HG02840 (cell line): ENCODE results near the gene C18orf32.
"Not testable (repeated sequence)": the region's sequence is repeated elsewhere in the genome, so short reads cannot be mapped to it uniquely, and the experiment has no call there.

Experiments used
- ATAC-seq: cut with Tn5 transposase; IDR thresholded peaks from one replicate; pipeline ENCODE4 v1.9.1; 2021; ENCODE audit warnings: mild to moderate bottlenecking, moderate library complexity, moderate number of reproducible peaks; ENCODE audit not compliant: unreplicated experiment, low FRiP score

Gene C18orf32

DNA sequence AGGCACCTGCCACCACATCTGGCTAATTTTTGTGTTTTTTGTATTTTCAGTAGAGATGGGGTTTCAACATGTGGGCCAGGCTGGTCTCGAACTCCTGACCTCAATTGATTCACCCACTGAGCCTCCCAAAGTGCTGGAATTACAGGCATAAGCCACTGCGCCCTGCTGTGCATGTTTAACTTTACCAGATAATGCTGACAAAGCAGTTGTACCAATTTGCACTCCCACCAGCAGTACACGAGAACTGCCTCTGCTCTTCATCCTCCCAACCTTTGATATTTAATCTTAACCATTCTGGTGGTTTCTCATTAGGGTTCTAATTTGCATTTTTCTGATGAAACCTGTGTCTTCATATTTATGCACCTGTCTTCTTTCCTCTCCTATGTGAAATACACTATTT, 14.6 kb downstream of the C18orf32 start:
- ATAC-seq = no peak

DNA sequence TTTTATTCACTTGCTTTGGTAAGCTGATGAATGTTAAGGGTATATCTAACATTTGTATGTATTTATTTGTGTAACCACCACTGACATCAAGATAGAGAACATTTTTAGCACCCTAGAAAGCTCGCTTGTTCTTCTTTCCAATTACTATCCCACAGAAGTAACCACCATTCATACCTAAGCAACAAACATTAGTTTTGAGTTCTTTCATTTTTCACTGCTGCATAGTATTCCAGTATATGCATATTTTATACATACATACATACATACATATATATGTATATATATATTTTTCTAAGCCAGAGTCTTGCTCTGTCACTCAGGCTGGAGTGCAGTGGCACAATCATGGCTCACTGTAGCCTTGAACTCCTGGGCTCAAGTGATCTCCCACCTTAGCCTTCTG, 15.5 kb downstream of the C18orf32 start:
- ATAC-seq = no peak

DNA sequence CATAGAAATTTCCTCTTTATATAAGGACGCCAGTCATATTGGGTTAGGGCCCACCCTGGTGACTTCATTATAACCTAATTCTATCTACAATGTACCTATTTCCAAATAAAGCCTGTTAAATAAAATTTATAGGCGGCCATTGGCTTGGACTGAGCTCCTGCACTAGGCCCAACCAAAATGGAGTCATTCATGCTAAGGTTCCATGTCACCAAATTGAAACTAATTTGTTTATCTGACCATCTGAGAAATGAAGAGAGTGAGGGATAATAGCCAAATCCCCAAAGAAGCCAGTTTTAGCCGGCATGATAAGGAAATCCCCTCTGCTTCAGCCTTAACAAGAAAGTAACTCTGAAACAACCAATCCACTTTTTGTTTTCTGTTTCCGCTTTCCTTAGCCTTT, 19.4 kb downstream of the C18orf32 start:
- no peak for ATAC-seq

DNA sequence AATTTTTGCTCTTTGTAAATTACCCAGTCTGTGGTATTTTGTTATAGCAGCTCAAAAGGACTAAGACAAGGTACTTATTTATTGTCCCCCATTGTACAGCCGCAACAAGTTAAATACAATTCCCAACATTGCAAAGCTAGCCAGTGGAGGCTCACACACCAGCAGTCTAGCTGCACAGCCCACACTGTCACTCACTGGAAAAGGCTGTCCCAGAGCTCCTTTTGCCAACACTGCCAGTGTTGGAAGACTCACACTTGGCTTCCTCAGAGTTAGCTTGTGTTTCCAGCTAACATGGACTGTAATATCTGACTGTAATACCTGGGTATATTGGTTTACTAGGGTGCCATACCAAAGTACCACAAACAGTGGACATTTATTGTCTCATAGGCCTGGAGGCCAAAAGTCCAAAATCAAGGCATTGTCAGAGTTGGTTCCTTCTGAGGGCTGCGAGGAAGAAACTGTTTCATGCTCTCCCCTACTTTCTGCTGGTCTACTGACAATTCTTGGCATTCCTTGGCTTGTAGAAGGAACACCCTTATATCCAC, 19.9 kb downstream of the C18orf32 start:
- no peak for ATAC-seq

DNA sequence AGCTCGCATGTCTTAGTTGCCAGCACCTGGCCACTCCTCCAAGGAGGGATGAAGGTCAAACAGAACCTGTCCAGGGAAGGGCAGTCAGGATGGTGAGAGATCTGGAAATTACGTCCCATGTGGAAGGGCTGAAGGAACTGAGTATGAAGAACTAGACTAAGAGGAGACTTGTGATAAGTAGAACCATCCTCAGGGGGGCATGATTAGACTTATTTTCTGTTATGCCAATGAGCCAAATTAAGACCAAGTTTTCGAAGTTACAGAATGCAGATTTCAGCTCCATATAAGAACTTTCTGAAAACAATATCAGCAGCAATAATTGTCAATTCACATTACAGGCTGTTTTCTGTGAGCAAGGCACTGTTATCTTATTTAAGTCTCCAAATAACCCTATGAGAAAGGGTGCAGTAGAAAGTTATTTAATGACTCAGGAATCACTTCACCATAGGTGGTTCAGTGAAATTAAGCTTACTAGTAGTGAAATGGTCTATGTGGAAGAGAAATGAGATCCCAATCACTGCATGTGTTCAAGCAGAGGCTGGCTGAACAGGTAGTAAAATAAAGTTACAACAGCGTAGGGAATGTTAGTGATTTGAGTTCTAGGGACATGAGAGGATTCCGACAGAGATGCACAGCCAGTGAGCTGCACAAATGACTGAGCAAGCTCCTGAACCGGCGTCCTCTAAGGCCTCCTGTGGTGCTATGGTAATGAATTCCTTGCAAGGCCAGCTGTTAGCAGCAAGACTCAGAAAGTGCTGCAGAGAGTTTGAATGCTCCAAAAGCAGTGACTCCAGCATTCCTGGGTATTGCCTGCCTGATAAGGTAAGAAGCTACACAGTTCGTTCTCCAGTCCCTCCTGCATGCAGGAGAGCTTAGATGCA, 22.1 kb downstream of the C18orf32 start:
- no peak for ATAC-seq

DNA sequence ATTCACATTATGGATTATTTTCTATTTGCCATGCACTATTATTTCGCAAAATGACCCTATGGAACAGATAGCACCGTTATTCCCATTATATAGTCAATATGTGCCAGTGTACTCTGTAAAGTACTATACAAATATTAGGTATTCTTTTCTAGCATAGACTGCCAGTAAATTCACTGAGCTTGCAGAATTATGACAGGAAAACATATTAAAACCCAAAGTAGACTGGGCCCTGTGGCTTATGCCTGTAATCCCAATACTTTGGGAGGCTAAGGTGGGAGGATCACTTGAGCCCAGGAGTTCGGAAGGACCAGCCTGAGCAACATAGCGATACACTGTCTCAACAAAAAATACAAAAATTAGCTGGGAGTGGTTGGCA, 25.4 kb downstream of the C18orf32 start:
- ATAC-seq = no peak

DNA sequence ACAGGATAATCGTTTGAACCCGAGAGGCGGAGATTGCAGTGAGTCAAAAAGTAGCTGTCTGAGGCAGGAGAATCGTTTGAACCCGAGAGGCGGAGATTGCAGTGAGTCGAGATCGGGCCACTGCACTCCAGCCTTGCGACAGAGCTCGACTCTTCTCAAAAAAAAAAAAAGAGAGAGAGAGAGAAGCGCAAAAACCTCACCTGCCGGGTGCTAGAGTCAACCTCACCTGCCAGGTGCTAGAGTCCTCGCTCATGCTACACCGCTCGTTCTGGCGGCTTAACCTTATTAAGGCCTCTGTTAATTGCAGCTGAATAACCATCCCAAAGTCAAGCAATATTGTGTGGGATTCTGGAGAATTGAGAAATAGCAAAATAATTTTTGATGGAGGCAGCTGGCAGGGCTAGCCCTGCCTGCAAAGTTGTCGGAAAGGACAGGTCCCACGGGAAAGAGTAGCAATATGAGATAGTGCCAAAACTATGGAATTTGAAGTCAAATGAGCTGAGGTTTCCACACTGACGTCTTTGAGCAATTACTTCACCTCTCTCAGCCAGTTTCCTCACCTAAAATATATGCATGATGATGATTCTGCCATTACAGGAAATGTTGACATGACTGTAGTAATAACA, 25.9 kb downstream of the C18orf32 start:
- no peak for ATAC-seq

DNA sequence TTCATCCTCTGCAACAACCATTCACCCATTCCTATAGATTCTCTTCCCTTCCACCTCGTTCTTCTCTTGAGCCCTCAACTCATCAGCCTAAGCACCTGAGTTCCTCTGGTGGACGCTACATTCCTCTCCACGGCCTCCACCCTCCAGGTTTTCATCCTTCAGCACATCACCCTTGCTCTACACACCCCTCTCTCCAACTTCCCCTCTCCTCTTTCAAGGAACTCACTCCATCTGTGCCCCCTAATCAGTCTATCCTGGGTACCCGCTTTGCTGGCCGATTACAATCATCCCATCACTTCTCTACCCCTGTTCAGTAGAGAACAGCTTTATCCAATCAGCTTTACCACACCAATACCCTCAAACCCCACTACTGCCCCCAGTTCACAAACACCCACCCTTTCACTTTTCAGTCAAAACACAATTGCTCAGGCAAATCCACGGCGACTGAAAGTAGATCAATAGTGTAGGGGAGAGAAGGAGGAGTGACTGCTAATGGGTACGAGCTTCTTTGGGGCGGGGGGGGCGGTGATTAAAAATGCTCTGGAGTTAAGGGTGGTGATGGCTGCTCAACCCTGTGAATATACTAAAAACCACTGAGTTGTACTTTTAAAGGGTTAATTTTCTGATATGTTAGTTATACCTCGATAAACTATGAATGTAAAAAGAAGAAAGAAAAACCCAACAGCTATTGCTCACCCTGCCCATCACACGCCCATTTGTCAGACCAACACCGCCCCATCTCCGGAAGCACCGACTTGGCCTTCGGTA, 27.4 kb downstream of the C18orf32 start:
- ATAC-seq = no peak

DNA sequence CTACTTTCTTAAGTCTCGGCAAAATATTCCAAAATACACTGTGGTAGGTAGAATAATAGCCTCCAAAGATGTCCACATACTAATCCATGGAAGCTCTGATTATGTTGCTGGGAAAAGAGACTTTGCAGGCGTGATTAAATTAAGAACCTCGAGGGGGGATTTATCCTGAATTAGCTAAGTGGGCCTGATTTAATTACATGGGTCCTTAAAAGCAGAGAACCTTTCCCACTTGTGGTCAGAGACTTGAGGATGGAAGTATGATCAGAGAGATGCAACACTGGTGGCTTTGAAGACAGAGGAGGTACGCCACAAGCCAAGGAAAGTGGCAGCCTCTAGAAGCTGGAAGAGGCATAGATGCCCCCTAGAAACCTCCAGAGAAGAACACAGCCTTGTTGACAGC, 29.4 kb downstream of the C18orf32 start:
- no peak for ATAC-seq

DNA sequence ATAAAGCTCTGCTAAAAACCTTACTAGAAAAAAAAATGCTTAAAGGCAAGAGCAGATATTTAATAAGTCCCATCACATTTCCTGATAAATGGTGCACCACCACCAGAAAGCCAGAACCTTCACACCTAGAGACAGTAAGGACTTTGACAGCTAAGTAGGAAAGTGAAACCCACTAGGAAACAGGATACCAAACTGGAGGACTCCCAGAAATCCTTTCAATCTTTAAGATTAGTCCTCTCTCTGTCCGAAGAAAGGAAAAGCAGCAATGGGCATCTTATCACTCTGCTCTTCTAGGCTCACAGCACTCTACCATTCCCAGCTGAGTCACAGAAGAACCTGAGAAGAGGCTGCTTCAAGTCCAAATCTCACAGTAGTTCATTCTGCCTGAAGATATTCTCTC, 30.2 kb downstream of the C18orf32 start:
- no peak for ATAC-seq

DNA sequence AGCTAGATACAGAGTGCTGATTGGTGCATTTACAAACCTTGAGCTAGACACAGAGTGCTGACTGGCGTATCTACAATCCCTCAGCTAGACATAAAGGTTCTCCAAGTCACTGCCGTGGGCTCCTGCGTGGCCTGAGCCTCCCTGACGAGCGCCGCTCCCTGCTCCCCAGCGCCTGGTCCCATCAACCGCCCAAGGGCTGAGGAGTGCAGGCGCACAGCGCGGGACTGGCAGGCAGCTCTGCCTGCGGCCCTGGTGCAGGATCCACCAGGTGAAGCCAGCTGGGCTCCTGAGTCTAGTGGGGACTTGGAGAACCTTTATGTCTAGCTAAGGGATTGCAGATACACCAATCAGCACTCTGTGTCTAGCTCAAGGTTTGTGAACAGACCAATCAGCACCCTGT, 34.5 kb downstream of the C18orf32 start:
- ATAC-seq = not testable (repeated sequence)

DNA sequence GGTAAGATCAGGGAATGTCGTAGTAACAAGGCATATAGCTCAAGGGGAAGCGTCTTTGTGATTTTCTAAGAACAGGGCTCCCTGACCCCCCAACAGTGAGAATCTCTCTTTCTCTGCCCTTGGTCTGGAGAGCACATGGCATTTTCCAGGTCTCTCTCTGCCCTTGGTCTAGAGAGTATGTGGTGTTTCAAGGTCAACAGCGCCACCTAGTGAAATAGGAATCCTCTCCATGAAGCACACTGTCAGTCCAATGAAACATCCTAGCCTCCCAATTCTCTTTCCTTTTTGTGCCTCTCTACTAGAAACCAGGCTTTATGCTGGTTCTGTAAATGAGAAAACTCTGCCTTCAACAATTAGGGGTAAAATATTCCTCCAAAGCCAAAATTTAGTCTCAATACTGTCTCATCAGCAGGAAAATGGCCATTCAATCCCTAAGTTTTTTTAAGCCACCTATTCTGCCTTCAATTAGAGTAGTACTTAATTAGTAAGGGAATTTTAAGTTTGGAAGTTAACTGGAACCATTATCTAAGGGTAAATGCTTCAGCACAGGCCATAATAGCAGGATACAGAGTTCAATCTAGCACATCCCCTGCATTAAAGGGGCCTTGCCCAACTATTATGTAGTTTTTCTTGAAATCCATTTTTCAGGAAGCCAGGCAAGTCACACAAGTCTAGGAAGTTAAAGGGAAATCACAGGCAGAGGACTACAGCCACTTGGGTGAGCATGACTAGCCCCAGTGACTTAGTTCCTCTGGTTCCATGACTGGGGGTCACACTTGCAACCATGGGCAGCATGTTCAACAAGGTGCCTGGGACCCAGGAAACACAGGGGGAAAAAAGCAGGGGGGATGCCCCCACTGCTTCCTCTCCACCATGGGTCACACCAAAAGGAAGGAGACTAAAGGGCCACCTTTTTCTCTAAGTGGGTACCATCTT, 39.0 kb downstream of the C18orf32 start:
- ATAC-seq = no peak

DNA sequence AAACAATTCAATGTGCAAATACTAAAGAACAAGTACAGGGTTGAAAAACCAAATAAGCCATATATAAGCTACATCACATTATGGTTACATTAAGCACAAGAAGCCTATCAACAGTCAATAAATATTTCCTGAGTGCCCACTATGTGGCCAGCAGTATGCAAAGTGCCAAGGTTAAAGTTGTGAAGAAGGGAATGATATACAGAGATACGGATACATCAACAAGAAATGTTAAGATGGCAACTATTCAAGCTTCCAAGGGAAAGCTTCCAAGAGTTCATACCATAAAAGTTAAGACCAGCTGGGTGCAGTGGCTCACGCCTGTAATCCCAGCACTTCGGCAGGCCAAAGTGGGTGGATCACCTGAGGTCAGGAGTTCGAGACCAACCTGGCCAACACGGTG, 40.6 kb downstream of the C18orf32 start:
- no peak for ATAC-seq

DNA sequence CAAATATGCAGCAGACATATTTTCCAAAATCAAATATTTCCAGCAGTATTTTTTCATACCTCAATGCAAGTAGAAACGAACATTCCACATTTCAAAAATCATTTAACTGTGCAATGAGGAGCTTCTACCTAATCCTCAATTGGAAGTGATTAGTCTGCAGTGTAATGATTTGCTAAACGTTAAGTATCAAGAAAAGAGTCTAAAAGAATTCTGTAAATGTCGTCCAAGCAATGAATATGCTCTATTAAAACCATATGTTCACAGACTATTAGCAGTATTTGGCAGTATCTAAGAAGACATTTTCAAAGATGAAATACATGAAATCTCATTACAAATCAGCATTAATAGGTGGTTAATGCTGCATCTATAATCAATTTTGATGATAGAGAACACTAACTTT, 42.5 kb downstream of the C18orf32 start:
- ATAC-seq = no peak

DNA sequence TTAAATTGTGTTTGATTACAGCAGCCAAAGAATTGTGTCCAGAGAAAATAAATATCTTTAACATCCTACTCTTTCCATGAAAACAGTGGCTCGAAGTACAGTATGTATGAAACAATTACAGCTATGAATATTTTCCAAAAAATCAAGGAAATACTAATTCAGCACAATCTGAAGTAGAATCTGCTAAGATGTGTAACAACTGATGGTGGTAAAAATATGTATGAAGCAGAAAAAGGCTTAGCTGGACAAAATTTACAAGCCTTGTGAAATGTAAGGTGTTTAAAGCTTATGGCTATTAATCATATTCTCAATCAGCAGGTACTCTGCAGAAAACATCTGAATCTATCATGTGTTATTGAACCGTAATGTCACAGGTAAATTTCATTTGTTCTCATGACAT, 43.2 kb downstream of the C18orf32 start:
- no peak for ATAC-seq

DNA sequence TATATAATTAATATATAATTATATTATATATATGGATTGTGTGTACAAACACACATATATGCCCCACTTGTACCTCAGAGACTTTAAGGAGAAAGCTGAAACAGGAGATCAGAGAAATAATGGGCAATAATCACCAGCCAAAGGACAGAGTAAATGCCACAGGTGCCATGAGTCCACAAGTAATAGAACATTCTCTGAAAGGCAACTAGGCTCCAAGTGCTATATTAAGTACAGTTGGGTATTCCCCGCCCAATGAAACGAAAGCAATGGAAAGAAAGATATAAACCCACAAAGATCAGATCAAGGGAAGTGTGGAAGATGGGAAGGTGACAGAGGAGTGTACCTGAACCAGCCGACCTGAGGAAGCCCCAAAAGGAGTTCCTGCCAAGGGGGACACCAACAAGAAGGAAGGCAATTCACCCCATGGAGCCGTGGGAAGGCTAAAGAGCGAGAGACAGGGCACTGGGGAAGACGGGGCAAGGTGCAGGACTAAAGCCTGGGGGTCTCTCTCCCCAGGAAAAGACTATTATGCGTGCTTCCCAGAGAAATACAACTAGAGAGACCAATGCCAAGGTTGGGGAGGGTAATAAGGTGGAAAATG, 45.6 kb downstream of the C18orf32 start:
- ATAC-seq = no peak

DNA sequence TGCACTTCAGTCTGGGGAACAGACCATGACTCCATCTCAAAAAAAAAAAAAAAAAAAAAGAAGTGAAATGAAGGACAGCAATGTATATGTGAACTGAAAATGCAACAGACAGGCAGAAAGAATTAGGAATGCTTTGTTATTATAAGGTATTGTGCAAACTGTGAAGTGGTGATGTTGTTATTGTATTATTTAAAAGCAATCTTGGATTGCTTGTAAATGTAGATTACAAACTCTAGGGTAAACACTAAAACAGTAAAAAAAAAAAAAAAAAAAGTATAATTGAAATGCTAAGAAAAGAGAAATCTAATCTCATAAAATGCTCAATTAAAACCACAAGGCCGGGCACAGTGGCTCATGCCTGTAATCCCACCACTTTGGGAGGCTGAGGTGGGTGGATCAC, 51.9 kb downstream of the C18orf32 start:
- ATAC-seq = no peak

DNA sequence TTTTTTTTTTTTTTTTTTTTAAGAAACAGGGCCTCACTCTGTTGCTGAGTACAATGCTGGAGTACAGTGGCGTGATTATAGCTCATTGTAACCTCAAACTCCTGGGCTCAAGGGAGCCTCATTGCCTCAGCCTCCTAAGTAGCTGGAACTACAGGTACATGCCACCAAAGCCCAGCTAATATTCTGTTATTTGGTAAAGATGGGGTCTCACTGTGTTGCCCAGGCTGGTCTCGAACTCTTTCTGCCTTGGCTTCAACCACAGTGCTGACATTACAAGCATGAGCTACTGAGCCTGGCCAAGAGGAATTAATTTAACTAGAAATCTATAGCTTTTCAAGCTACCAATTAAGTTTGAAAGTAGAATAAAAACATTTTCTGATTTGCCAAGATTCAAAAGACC, 54.4 kb downstream of the C18orf32 start:
- ATAC-seq = no peak

DNA sequence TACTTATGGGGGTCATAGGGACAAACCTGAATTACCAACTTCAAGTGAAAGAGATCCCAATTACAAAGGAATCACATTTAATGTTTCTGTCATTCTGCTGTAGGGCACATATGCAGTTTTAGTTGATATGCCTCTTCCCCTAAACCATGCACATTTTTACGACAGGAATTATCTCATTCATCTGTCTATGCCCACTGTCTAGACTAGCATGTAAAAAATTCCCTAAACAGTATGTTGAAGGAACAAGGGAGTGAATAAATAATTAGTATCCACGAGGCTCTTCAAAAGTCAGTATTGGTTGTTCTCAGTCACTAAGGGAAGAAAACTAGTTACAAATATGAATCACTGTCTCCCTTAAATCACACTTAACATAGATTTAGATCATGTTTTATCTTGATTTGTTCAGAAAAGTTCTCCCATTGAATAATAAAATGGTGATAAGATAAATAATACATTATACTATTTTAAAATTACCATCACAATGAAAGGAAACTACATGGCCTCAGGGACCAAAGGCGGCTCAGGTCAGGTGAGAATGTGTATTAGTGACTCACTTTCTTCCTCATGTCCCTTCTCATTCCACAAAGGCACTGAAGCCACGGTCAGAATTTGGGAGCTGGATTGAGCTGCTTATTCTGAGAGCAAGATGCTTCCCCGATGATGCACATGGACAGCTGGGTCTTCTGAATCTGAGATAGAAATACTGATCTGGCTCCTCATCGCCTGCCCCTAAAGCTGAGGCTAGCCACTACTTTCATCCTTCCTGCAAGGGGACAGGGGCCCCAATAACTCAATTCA, 55.7 kb downstream of the C18orf32 start:
- ATAC-seq = no peak
